H9 (cell line): ENCODE measurements around the gene LYSET. TPM values are rescaled to one million over a fixed set of nuclear protein-coding genes. Genes with fewer than 3 reads are reported as not detected.
"Not testable (repeated sequence)": the region's sequence is repeated elsewhere in the genome, so short reads cannot be mapped to it uniquely, and the experiment has no call there.

ENCODE experiments used
- DNase-seq: peaks from one replicate; pipeline ENCODE4 v3.0.0-alpha.2; 2017
- H2AFZ ChIP-seq: one replicate; pipeline ENCODE4 v1.6.1; 2013; ENCODE audit warnings: mild to moderate bottlenecking, low read length, control low read depth, moderate library complexity
- H2AK5ac ChIP-seq: 2 replicates; pipeline ENCODE4 v1.6.1; 2013; ENCODE audit warnings: low read length, control low read depth, mixed read lengths; ENCODE audit not compliant: insufficient read length
- H2BK120ac ChIP-seq: one replicate; pipeline ENCODE4 v1.6.1; 2013; ENCODE audit warnings: low read depth, mild to moderate bottlenecking, low read length, control low read depth, inconsistent platforms; ENCODE audit not compliant: poor library complexity, severe bottlenecking
- H2BK12ac ChIP-seq: 2 replicates; pipeline ENCODE4 v1.6.1; 2013; ENCODE audit warnings: low read length, control low read depth, mixed read lengths, low read depth; ENCODE audit not compliant: insufficient read length
- H2BK15ac ChIP-seq: 2 replicates; pipeline ENCODE4 v1.6.1; 2013; ENCODE audit warnings: low read depth, low read length, control low read depth
- H2BK20ac ChIP-seq: one replicate; pipeline ENCODE4 v1.6.1; 2013; ENCODE audit warnings: low read depth, mild to moderate bottlenecking, low read length, control low read depth, inconsistent platforms; ENCODE audit not compliant: poor library complexity, severe bottlenecking
- H2BK5ac ChIP-seq: 2 replicates; pipeline ENCODE4 v1.6.1; 2013; ENCODE audit warnings: low read length, control low read depth, mixed read lengths; ENCODE audit not compliant: insufficient read length
- H3K14ac ChIP-seq: 2 replicates; pipeline ENCODE4 v1.6.1; 2013; ENCODE audit warnings: low read length, control low read depth; ENCODE audit not compliant: insufficient read depth
- H3K18ac ChIP-seq: 2 replicates; pipeline ENCODE4 v1.6.1; 2013; ENCODE audit warnings: low read depth, mild to moderate bottlenecking, mixed read lengths, low read length, control low read depth; ENCODE audit not compliant: insufficient read length
- H3K23ac ChIP-seq: 2 replicates; pipeline ENCODE4 v1.6.1; 2013; ENCODE audit warnings: low read length, control low read depth, mixed read lengths, low read depth; ENCODE audit not compliant: insufficient read length
- H3K23me2 ChIP-seq: 2 replicates; pipeline ENCODE4 v1.6.1; 2013; ENCODE audit warnings: low read depth, mild to moderate bottlenecking, mixed read lengths, low read length, control low read depth; ENCODE audit not compliant: insufficient read length, poor library complexity, severe bottlenecking
- H3K27ac ChIP-seq: 2 replicates; pipeline ENCODE4 v1.5.1; 2013; ENCODE audit warnings: low read length, control low read depth, mixed read lengths, low read depth; ENCODE audit not compliant: insufficient read length
- H3K27me3 ChIP-seq: 2 replicates; pipeline ENCODE4 v1.6.1; 2013; ENCODE audit warnings: low read length, control low read depth, inconsistent platforms; ENCODE audit not compliant: insufficient read depth
- H3K4ac ChIP-seq: 2 replicates; pipeline ENCODE4 v1.6.1; 2013; ENCODE audit warnings: low read depth, mild to moderate bottlenecking, control low read depth, inconsistent platforms, low read length, moderate library complexity
- H3K4me1 ChIP-seq: 2 replicates; pipeline ENCODE4 v1.6.1; 2013; ENCODE audit warnings: low read length, control low read depth, inconsistent platforms; ENCODE audit not compliant: insufficient read depth
- H3K4me2 ChIP-seq: 2 replicates; pipeline ENCODE4 v1.6.1; 2013; ENCODE audit warnings: low read length, control low read depth, mixed read lengths; ENCODE audit not compliant: insufficient read length, insufficient read depth
- H3K56ac ChIP-seq: 2 replicates; pipeline ENCODE4 v1.6.1; 2013; ENCODE audit warnings: low read depth, mild to moderate bottlenecking, mixed read lengths, low read length, control low read depth; ENCODE audit not compliant: insufficient read length
- H3K79me1 ChIP-seq: 2 replicates; pipeline ENCODE4 v1.6.1; 2013; ENCODE audit warnings: low read depth, mild to moderate bottlenecking, moderate library complexity, low read length, control low read depth, inconsistent platforms; ENCODE audit not compliant: insufficient read depth, poor library complexity, severe bottlenecking
- H3K79me2 ChIP-seq: 2 replicates; pipeline ENCODE4 v1.6.1; 2013; ENCODE audit warnings: low read length, control low read depth, inconsistent platforms; ENCODE audit not compliant: insufficient read depth
- H3K9ac ChIP-seq: 2 replicates; pipeline ENCODE4 v1.6.1; 2013; ENCODE audit warnings: low read length, control low read depth, mixed read lengths; ENCODE audit not compliant: insufficient read length; ENCODE audit errors: extremely low read depth
- H3K9me3 ChIP-seq: one replicate; pipeline ENCODE4 v1.6.1; 2013; ENCODE audit warnings: low read depth, low read length, inconsistent platforms; ENCODE audit not compliant: control insufficient read depth
- H3T11ph ChIP-seq: one replicate; pipeline ENCODE4 v1.6.1; 2013; ENCODE audit warnings: mild to moderate bottlenecking, low read length, control low read depth, inconsistent platforms
- H4K20me1 ChIP-seq: one replicate; pipeline ENCODE4 v1.6.1; 2013; ENCODE audit not compliant: control insufficient read depth, insufficient read length, insufficient read depth
- H4K5ac ChIP-seq: 2 replicates; pipeline ENCODE4 v1.6.1; 2013; ENCODE audit warnings: low read depth, mild to moderate bottlenecking, mixed read lengths, low read length, control low read depth; ENCODE audit not compliant: insufficient read length
- H4K8ac ChIP-seq: replicated peaks from 2 replicates; pipeline ENCODE4 v1.6.1; 2013; ENCODE audit warnings: low read length, control low read depth, mixed read lengths, low read depth; ENCODE audit not compliant: insufficient read length
- H4K91ac ChIP-seq: 2 replicates; pipeline ENCODE4 v1.6.1; 2013; ENCODE audit warnings: low read depth, mild to moderate bottlenecking, moderate library complexity, mixed read lengths, low read length, control low read depth; ENCODE audit not compliant: insufficient read length
- H3K27ac Mint-ChIP-seq, 3 experiments: 2 replicates in 2 of 3; 3 replicates in 1 of 3; pipeline ENCODE4 v1.8.0; 2020 to 2021; ENCODE audit warnings: mixed read lengths in 3 of 3, mild to moderate bottlenecking in 1 of 3, moderate library complexity in 1 of 3
- H3K27me3 Mint-ChIP-seq: 2 replicates; pipeline ENCODE4 v1.8.0; 2021; ENCODE audit warnings: low read depth, mild to moderate bottlenecking, moderate library complexity, mixed read lengths
- H3K36me3 Mint-ChIP-seq, 3 experiments: 2 replicates in 2 of 3; 3 replicates in 1 of 3; pipeline ENCODE4 v1.8.0; 2020 to 2021; ENCODE audit warnings: low read depth in 3 of 3, mixed read lengths in 3 of 3; ENCODE audit not compliant: insufficient read depth in 1 of 3
- H3K4me1 Mint-ChIP-seq, 2 experiments: 2 replicates each; pipeline ENCODE4 v1.8.0; 2020; ENCODE audit warnings: mixed read lengths in 2 of 2
- H3K4me3 Mint-ChIP-seq, 2 experiments: 2 replicates in 1 of 2; 3 replicates in 1 of 2; pipeline ENCODE4 v1.8.0; 2020 to 2021; ENCODE audit warnings: mild to moderate bottlenecking in 2 of 2, mixed read lengths in 2 of 2, moderate library complexity in 1 of 2
- H3K9me3 Mint-ChIP-seq, 2 experiments: 2 replicates in 1 of 2; 3 replicates in 1 of 2; pipeline ENCODE4 v1.8.0; 2020; ENCODE audit warnings: mild to moderate bottlenecking in 2 of 2, mixed read lengths in 2 of 2, moderate library complexity in 1 of 2
- WGBS: extraction: QIAGEN DNeasy Blood & Tissue Kit; methylation state at CpG from one replicate; pipeline ENCODE4 v1.1.7; 2013; ENCODE audit warnings: missing lambda C conversion rate, low lambda C conversion rate, mixed read lengths; ENCODE audit not compliant: insufficient read length; ENCODE audit errors: extremely low coverage; 5-methylcytosine and 5-hydroxymethylcytosine counted together
- total RNA-seq: library from RNA; stranded (reverse); gene quantifications from 2 replicates; pipeline ENCODE4 v1.2.1, GENCODE V29; 2021

The LYSET gene
- total RNA-seq, 1 experiment from 2014 or later: 26.1 TPM

DNA sequence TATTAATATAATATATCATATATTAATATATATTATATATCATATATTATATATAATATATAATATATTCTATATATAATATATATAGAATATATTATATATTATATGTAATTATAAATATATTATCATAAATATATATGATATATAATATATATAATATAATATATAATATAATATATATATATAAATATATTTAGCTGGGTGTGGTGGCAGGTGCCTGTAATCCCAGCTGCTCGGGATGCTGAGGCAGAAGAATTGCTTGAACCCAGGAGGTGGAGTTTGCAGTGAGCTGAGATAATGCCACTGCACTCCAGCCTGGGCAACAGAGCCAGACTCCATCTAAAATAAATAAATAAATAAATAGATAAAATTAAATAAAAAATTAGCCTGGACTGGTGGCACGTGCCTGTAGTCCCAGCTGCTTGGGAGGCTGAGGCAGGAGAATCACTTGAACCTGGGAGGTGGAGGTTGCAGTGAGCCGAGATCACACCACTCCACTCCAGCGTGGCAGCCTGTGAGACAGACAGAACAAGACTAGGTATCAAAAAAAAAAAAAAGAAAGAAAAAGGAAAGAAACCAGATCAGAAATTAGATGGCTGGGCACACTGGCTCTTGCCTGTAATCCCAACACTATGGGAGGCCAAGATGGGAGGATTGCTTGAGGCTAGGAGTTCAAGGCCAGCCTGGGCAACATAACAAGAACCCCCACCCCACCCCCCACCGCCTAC, 25.3 kb upstream of the LYSET start:
- H2BK120ac ChIP-seq, H3K4me3 Mint-ChIP-seq, H3K27me3 ChIP-seq, H3K79me2 ChIP-seq, H3K9me3 Mint-ChIP-seq, H3K36me3 Mint-ChIP-seq, H2BK12ac ChIP-seq, H3K18ac ChIP-seq, H3K4me1 ChIP-seq, H2BK20ac ChIP-seq, DNase-seq, H3K4me1 Mint-ChIP-seq, H2AFZ ChIP-seq, H2BK5ac ChIP-seq, H3K4ac ChIP-seq, H4K91ac ChIP-seq, H3K27ac ChIP-seq, H4K5ac ChIP-seq, H3K79me1 ChIP-seq, H3K4me2 ChIP-seq, H3T11ph ChIP-seq, H3K14ac ChIP-seq, H3K9ac ChIP-seq, H2BK15ac ChIP-seq, H2AK5ac ChIP-seq, H4K8ac ChIP-seq, H3K27ac Mint-ChIP-seq, H3K27me3 Mint-ChIP-seq, H3K9me3 ChIP-seq, H3K23ac ChIP-seq, H3K23me2 ChIP-seq, H4K20me1 ChIP-seq, H3K56ac ChIP-seq: not testable (repeated sequence)
- WGBS: no CpG with 5 or more reads among the region's 5 CpGs
